ENCODE data around the gene TNIK.

TNIK gene

DNA sequence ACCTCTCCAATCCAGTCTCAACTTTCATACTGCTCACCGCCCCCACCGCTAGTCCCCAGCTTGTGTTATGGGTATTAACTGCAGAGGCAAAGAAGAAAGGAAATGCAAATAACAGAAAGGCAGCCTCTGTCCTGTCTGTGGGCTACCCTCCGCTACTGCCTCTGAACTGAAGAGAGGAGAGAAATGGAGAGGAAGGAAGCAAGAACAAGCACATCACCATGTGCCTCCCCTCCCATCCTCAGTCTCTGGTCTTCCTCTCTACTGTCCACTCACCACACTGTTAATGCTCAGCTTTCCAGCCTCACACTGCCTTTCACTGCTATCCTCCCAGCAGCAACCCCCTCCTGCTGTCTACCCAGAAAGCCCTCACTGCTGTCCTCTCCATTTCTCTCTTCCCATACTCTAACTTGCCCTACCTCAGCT lies 294.7 kb downstream of the TNIK start:
- H3K79me2 ChIP-seq (ENCODE audit: insufficient read depth, low read length): no peaks in the 10 kb centered on the region
- H3K9me3 ChIP-seq (ENCODE audit: low read length): no peaks in the 10 kb centered on the region
- H3K4me3 ChIP-seq (ENCODE audit: low read depth, low read length, poor library complexity, severe bottlenecking): no peak overlapping the region
- H3K4me1 ChIP-seq (ENCODE audit: insufficient read depth, low read length, severe bottlenecking): no peaks in the 10 kb centered on the region
- H3K9me2 ChIP-seq (ENCODE audit: low read depth, low read length): no peaks in the 10 kb centered on the region
- H3K27ac ChIP-seq (ENCODE audit: low read depth, low read length, poor library complexity, severe bottlenecking): no peak overlapping the region
- no peaks in the 10 kb centered on the region for H3F3A ChIP-seq (ENCODE audit: insufficient read depth, low read length)
- H3K27me3 ChIP-seq (ENCODE audit: insufficient read depth, low read length): no peaks in the 10 kb centered on the region
- H2AFZ ChIP-seq (ENCODE audit: low read length): no peak overlapping the region
- no peak overlapping the region for H3K9ac ChIP-seq (ENCODE audit: low read length)
- no peak overlapping the region for H3K4me2 ChIP-seq (ENCODE audit: low read length)
- TF ChIP-seq EZH2 (IDR thresholded peaks at IDR 0.05; ENCODE audit: borderline replicate concordance, low read length): no peak
- no peak for TF ChIP-seq CTCF (IDR thresholded peaks at IDR 0.05; ENCODE audit: low read length)
- no peaks in the 10 kb centered on the region for H3K36me3 ChIP-seq (ENCODE audit: insufficient read depth, low read length)
- no peaks in the 10 kb centered on the region for H4K20me1 ChIP-seq (ENCODE audit: insufficient read depth, low read length)

- TF ChIP-seq CTCF (IDR thresholded peaks at IDR 0.05; ENCODE audit: low read length) (no peak), EZH2 (IDR thresholded peaks at IDR 0.05; ENCODE audit: borderline replicate concordance, low read length) (no peak)
- Histone ChIP-seq H3K4me2 (ENCODE audit: low read length) (no peak overlapping the region), H3F3A (ENCODE audit: insufficient read depth, low read length) (no peaks in the 10 kb centered on the region)
These were observed 296.1 kb downstream of the TNIK start for GRCh38 chr3:171164067-171164465.

DNA sequence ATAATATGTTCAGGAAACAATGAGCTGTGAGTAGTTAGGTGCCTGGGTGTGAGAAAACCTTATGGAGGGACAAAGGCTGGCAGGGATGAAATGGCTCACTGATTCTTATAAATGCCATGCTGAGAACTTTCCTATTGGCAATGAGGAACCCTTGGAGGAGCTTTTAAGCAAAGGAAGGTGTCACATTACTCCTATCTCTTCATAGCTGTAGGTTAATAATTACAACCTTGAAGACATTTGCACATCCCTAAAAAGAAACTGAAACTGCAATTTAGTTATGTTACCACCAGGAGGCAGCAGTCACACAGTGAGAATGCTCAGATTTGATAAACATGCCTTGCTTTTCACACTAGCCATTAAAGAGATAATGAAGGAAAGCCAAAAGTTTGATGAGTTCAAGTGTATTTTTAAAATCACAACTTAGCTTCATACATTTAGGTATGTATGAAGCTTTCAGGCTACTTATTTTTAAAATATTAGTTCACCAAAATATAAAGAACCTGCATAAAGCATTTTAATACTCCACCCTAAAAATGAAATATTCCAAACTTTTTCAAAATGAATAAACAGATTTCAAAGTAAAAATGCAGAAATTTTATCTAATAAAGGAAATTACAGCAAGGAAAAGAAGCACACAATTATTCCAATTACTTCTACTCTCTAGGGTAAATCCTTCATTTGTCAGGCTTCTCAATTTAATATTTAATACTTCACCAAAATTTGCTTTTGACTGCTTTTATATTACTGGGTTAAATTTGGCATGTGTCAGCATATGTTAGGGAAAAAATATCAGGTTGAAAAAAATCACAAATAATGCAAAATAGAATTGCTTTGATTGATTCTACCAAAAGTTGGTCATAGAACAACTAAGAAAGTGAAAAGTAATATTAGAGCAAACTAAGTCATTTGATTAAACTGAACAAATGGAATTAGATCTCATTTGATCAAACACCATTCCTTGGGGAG lies 296.8 kb downstream of the TNIK start:
- no peaks in the 10 kb centered on the region for H3K9me3 ChIP-seq (ENCODE audit: low read length)

More at GRCh38 chr3:171164067-171164465, 296.1 kb downstream of the TNIK start:
- H3K4me1 ChIP-seq (ENCODE audit: insufficient read depth, low read length, severe bottlenecking): no peaks in the 10 kb centered on the region
- no peak overlapping the region for H3K4me3 ChIP-seq (ENCODE audit: low read depth, low read length, poor library complexity, severe bottlenecking)
- H3K9ac ChIP-seq (ENCODE audit: low read length): no peak overlapping the region
- no peaks in the 10 kb centered on the region for H3K9me2 ChIP-seq (ENCODE audit: low read depth, low read length)
- H4K20me1 ChIP-seq (ENCODE audit: insufficient read depth, low read length): no peaks in the 10 kb centered on the region
- H3K9me3 ChIP-seq (ENCODE audit: low read length): no peaks in the 10 kb centered on the region
- no peaks in the 10 kb centered on the region for H3K36me3 ChIP-seq (ENCODE audit: insufficient read depth, low read length)
- H3K79me2 ChIP-seq (ENCODE audit: insufficient read depth, low read length): no peaks in the 10 kb centered on the region
- no peak overlapping the region for H2AFZ ChIP-seq (ENCODE audit: low read length)
- no peak overlapping the region for H3K27ac ChIP-seq (ENCODE audit: low read depth, low read length, poor library complexity, severe bottlenecking)
- no peaks in the 10 kb centered on the region for H3K27me3 ChIP-seq (ENCODE audit: insufficient read depth, low read length)

More for the DNA sequence above, 296.8 kb downstream of the TNIK start:
- H2AFZ ChIP-seq (ENCODE audit: low read length): no peak overlapping the region
- TF ChIP-seq CTCF (IDR thresholded peaks at IDR 0.05; ENCODE audit: low read length) (peak; percentile 75), EZH2 (IDR thresholded peaks at IDR 0.05; ENCODE audit: borderline replicate concordance, low read length) (no peak)
- H3K9me2 ChIP-seq (ENCODE audit: low read depth, low read length): no peaks in the 10 kb centered on the region
- no peak overlapping the region for H3K4me3 ChIP-seq (ENCODE audit: low read depth, low read length, poor library complexity, severe bottlenecking)
- no peaks in the 10 kb centered on the region for H3K79me2 ChIP-seq (ENCODE audit: insufficient read depth, low read length)
- no peaks in the 10 kb centered on the region for H3K27me3 ChIP-seq (ENCODE audit: insufficient read depth, low read length)
- no peak overlapping the region for H3K4me2 ChIP-seq (ENCODE audit: low read length)
- no peak overlapping the region for H3K27ac ChIP-seq (ENCODE audit: low read depth, low read length, poor library complexity, severe bottlenecking)
- no peaks in the 10 kb centered on the region for H3F3A ChIP-seq (ENCODE audit: insufficient read depth, low read length)
- no peak overlapping the region for H3K9ac ChIP-seq (ENCODE audit: low read length)
- no peaks in the 10 kb centered on the region for H3K36me3 ChIP-seq (ENCODE audit: insufficient read depth, low read length)
- H3K4me1 ChIP-seq (ENCODE audit: insufficient read depth, low read length, severe bottlenecking): no peaks in the 10 kb centered on the region
- no peaks in the 10 kb centered on the region for H4K20me1 ChIP-seq (ENCODE audit: insufficient read depth, low read length)

Measured in OCI-LY1 (cell line).